ENCODE measurements around the gene AFF1.

Gene AFF1

GRCh38 chr4:87112063-87112462 is 177.3 kb downstream of the AFF1 start:
- H3K27me3 ChIP-seq (ENCODE audit: control insufficient read depth, insufficient read depth, low read length): no peaks in the 10 kb centered on the region
- peaks cover 30% of the 10 kb centered on the region for H3K36me3 ChIP-seq (ENCODE audit: control insufficient read depth, insufficient read depth, low read length)
- no peaks in the 10 kb centered on the region for H3K4me1 ChIP-seq (ENCODE audit: control insufficient read depth, insufficient read depth, low read length)
- H3K9ac ChIP-seq (ENCODE audit: low read depth, low read length): no peak overlapping the region
- H3K9me3 ChIP-seq (ENCODE audit: control insufficient read depth, insufficient read depth, low read length): no peaks in the 10 kb centered on the region
- H3K4me3 ChIP-seq (ENCODE audit: low read depth, low read length): no peak overlapping the region

GRCh38 chr4:87114245-87115062 is 179.6 kb downstream of the AFF1 start:
- no peaks in the 10 kb centered on the region for H3K9me3 ChIP-seq (ENCODE audit: control insufficient read depth, insufficient read depth, low read length)
- peaks cover 3% of the 10 kb centered on the region for H3K4me1 ChIP-seq (ENCODE audit: control insufficient read depth, insufficient read depth, low read length)
- no peak overlapping the region for H3K4me3 ChIP-seq (ENCODE audit: low read depth, low read length)
- H3K36me3 ChIP-seq (ENCODE audit: control insufficient read depth, insufficient read depth, low read length): peaks cover 29% of the 10 kb centered on the region
- H3K27me3 ChIP-seq (ENCODE audit: control insufficient read depth, insufficient read depth, low read length): no peaks in the 10 kb centered on the region
- no peak overlapping the region for H3K9ac ChIP-seq (ENCODE audit: low read depth, low read length)

DNA sequence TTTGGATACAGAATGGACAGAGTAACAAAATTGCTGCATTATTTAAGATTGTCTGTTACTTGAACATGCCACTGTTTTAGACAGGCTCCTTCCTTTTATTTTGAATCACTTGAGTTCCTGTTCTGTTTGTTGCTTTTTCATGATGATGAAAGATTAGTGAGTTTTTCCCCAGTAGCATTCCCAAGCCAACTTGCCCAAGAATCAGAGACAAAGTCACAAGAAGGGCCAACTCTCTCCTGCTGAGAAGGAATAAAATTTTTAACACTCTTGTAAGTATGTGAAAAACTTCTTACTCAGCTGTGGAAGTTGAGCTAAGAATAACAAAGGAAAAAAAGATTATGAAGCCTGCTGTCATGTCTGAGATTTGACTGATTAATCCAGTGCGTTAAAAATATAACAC is 181.4 kb downstream of the AFF1 start:
- peaks cover 38% of the 10 kb centered on the region for H3K36me3 ChIP-seq (ENCODE audit: control insufficient read depth, insufficient read depth, low read length)
- peaks cover 3% of the 10 kb centered on the region for H3K4me1 ChIP-seq (ENCODE audit: control insufficient read depth, insufficient read depth, low read length)
- no peaks in the 10 kb centered on the region for H3K9me3 ChIP-seq (ENCODE audit: control insufficient read depth, insufficient read depth, low read length)
- H3K4me3 ChIP-seq (ENCODE audit: low read depth, low read length): no peak overlapping the region
- no peak overlapping the region for H3K9ac ChIP-seq (ENCODE audit: low read depth, low read length)
- no peaks in the 10 kb centered on the region for H3K27me3 ChIP-seq (ENCODE audit: control insufficient read depth, insufficient read depth, low read length)

DNA sequence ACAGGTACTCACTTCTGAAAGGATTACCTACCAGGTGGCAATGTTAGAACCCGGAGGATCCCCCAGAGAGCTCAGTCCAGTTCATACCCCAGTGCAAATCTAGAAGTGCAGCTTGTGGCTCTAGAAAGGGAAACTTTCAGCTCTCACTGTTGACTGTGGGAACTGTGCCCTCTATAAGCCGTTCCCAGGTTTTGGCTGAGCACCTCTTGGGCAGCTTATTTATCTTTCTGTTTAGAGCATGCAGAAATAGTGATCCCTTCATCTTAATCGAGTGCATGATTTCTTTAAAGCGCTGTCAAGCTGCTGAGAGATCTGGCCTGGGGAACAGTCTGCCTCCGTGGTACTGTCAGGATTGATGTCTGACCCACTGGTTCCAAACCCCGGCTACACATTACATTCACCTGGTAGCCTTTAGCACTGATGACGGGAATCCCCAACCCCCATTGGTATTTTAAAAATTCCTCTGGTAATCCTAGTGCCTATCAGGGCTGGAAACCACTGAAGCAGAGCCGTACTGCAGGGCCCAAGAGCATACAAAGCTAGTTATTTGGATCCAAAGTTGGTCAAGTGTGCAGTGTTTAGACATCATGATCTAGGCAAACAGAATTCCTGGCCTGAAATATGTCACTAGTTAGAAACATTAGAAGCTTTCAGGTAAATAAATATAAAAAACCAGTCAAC is 182.4 kb downstream of the AFF1 start:
- H3K4me1 ChIP-seq (ENCODE audit: control insufficient read depth, insufficient read depth, low read length): peaks cover 3% of the 10 kb centered on the region
- H3K9me3 ChIP-seq (ENCODE audit: control insufficient read depth, insufficient read depth, low read length): no peaks in the 10 kb centered on the region
- H3K27me3 ChIP-seq (ENCODE audit: control insufficient read depth, insufficient read depth, low read length): no peaks in the 10 kb centered on the region
- no peak overlapping the region for H3K4me3 ChIP-seq (ENCODE audit: low read depth, low read length)
- H3K9ac ChIP-seq (ENCODE audit: low read depth, low read length): no peak overlapping the region
- peaks cover 38% of the 10 kb centered on the region for H3K36me3 ChIP-seq (ENCODE audit: control insufficient read depth, insufficient read depth, low read length)

DNA sequence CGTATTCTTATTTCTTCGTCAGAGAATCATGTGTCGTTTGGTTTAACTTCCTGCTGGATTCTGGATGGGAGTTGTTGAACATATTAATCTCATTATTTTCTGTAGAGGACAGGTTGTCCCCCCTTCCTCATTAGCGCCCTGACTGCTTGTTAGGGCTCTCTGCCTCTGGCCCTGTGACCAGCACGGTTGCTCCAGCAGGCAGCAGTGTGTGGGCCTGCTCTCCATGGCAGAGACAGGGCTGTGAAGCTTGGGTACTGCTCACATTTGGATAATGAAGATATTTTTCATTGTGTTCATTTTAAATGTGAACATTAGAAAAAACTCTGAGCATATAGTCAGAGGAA is 182.9 kb downstream of the AFF1 start:
- no peaks in the 10 kb centered on the region for H3K27me3 ChIP-seq (ENCODE audit: control insufficient read depth, insufficient read depth, low read length)
- H3K4me1 ChIP-seq (ENCODE audit: control insufficient read depth, insufficient read depth, low read length): peaks cover 3% of the 10 kb centered on the region
- peaks cover 38% of the 10 kb centered on the region for H3K36me3 ChIP-seq (ENCODE audit: control insufficient read depth, insufficient read depth, low read length)
- no peaks in the 10 kb centered on the region for H3K9me3 ChIP-seq (ENCODE audit: control insufficient read depth, insufficient read depth, low read length)
- H3K4me3 ChIP-seq (ENCODE audit: low read depth, low read length): no peak overlapping the region
- no peak overlapping the region for H3K9ac ChIP-seq (ENCODE audit: low read depth, low read length)

DNA sequence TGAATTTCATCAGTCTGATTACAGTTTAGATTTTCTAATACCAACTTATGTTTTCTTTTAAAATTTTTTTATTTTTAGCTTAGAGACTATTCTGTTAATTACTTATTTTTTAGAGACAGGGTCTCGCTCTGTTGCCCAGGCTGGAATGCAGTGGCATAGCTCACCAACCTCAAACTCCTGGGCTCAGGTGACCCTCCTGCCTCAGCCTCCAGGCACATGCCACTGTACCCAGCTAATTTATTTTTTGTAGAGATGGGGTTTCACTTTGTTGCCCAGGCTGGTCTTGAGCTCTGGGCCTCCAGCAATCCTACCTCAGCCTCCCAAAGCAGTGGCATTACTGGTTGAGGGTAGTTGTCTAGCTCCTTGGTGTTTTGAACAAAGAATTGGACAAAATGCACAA is 183.6 kb downstream of the AFF1 start:
- Histone ChIP-seq H3K4me1 (ENCODE audit: control insufficient read depth, insufficient read depth, low read length) (peaks cover 3% of the 10 kb centered on the region), H3K36me3 (ENCODE audit: control insufficient read depth, insufficient read depth, low read length) (peaks cover 38% of the 10 kb centered on the region), H3K4me3 (ENCODE audit: low read depth, low read length) (no peak overlapping the region)

GRCh38 chr4:87118826-87119225 is 184.0 kb downstream of the AFF1 start:
- no peaks in the 10 kb centered on the region for H3K27me3 ChIP-seq (ENCODE audit: control insufficient read depth, insufficient read depth, low read length)
- H3K9ac ChIP-seq (ENCODE audit: low read depth, low read length): no peak overlapping the region
- H3K4me1 ChIP-seq (ENCODE audit: control insufficient read depth, insufficient read depth, low read length): peaks cover 3% of the 10 kb centered on the region
- H3K4me3 ChIP-seq (ENCODE audit: low read depth, low read length): no peak overlapping the region
- H3K9me3 ChIP-seq (ENCODE audit: control insufficient read depth, insufficient read depth, low read length): no peaks in the 10 kb centered on the region
- H3K36me3 ChIP-seq (ENCODE audit: control insufficient read depth, insufficient read depth, low read length): peaks cover 40% of the 10 kb centered on the region

More for the DNA sequence above, 183.6 kb downstream of the AFF1 start:
- Histone ChIP-seq H3K27me3 (ENCODE audit: control insufficient read depth, insufficient read depth, low read length) (no peaks in the 10 kb centered on the region), H3K9ac (ENCODE audit: low read depth, low read length) (no peak overlapping the region), H3K9me3 (ENCODE audit: control insufficient read depth, insufficient read depth, low read length) (no peaks in the 10 kb centered on the region)

- Histone ChIP-seq H3K36me3 (ENCODE audit: control insufficient read depth, insufficient read depth, low read length) (peaks cover 40% of the 10 kb centered on the region), H3K4me1 (ENCODE audit: control insufficient read depth, insufficient read depth, low read length) (peaks cover 3% of the 10 kb centered on the region)
Measured at GRCh38 chr4:87120010-87120409, 185.2 kb downstream of the AFF1 start.

GRCh38 chr4:87120411-87121162 is 185.8 kb downstream of the AFF1 start:
- no peaks in the 10 kb centered on the region for H3K9me3 ChIP-seq (ENCODE audit: control insufficient read depth, insufficient read depth, low read length)
- no peak overlapping the region for H3K9ac ChIP-seq (ENCODE audit: low read depth, low read length)
- peaks cover 3% of the 10 kb centered on the region for H3K4me1 ChIP-seq (ENCODE audit: control insufficient read depth, insufficient read depth, low read length)
- no peaks in the 10 kb centered on the region for H3K27me3 ChIP-seq (ENCODE audit: control insufficient read depth, insufficient read depth, low read length)
- H3K36me3 ChIP-seq (ENCODE audit: control insufficient read depth, insufficient read depth, low read length): peaks cover 40% of the 10 kb centered on the region
- no peak overlapping the region for H3K4me3 ChIP-seq (ENCODE audit: low read depth, low read length)

More at GRCh38 chr4:87120010-87120409, 185.2 kb downstream of the AFF1 start:
- Histone ChIP-seq H3K9me3 (ENCODE audit: control insufficient read depth, insufficient read depth, low read length) (no peaks in the 10 kb centered on the region), H3K9ac (ENCODE audit: low read depth, low read length) (no peak overlapping the region), H3K4me3 (ENCODE audit: low read depth, low read length) (no peak overlapping the region), H3K27me3 (ENCODE audit: control insufficient read depth, insufficient read depth, low read length) (no peaks in the 10 kb centered on the region)

DNA sequence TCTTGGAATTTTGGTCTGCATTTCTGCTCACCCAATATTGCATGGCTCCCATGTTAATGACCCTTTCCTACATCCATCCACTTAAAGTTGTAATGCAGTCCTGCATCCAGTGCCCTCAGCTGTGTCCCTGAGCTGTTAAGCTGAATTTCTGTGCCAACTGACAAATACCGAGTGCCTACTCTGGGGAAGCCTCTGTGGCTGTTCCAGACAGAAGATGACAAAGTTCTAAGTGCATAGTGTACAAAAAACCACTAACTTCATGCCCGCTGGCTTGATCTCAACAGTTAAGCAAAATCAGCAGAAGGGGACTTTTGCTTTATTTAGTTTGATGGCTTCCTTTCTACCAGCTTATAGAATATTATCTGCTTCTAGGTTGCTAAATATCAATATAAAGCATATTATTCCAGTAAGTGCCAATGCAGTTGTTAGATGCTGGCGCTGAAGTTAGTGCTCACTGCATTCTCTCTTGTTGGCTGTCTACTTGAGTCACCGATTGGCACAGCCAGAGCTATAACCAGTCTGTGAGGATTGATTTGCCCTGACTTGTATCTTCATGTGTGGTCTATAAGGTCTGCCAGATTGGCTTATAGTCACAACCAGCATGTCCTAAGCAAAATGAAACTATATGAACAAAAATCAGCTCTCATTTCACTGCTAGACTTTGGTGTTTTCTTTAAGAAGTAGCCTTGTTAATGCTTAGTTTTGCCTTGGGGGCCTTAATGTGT is 186.7 kb downstream of the AFF1 start:
- no peaks in the 10 kb centered on the region for H3K27me3 ChIP-seq (ENCODE audit: control insufficient read depth, insufficient read depth, low read length)
- no peaks in the 10 kb centered on the region for H3K9me3 ChIP-seq (ENCODE audit: control insufficient read depth, insufficient read depth, low read length)
- no peak overlapping the region for H3K9ac ChIP-seq (ENCODE audit: low read depth, low read length)
- H3K36me3 ChIP-seq (ENCODE audit: control insufficient read depth, insufficient read depth, low read length): peaks cover 32% of the 10 kb centered on the region
- H3K4me3 ChIP-seq (ENCODE audit: low read depth, low read length): no peak overlapping the region
- H3K4me1 ChIP-seq (ENCODE audit: control insufficient read depth, insufficient read depth, low read length): peaks cover 3% of the 10 kb centered on the region

GRCh38 chr4:87122252-87122651 is 187.4 kb downstream of the AFF1 start:
- peaks cover 24% of the 10 kb centered on the region for H3K36me3 ChIP-seq (ENCODE audit: control insufficient read depth, insufficient read depth, low read length)
- H3K4me1 ChIP-seq (ENCODE audit: control insufficient read depth, insufficient read depth, low read length): peaks cover 3% of the 10 kb centered on the region
- no peak overlapping the region for H3K9ac ChIP-seq (ENCODE audit: low read depth, low read length)
- no peaks in the 10 kb centered on the region for H3K9me3 ChIP-seq (ENCODE audit: control insufficient read depth, insufficient read depth, low read length)
- H3K4me3 ChIP-seq (ENCODE audit: low read depth, low read length): no peak overlapping the region
- no peaks in the 10 kb centered on the region for H3K27me3 ChIP-seq (ENCODE audit: control insufficient read depth, insufficient read depth, low read length)

All from iPS-15b (cell line).